Sigmoid colon (tissue), 3 donors: Measurements from ENCODE around the gene CRACR2A.

Experiments
- CTCF ChIP-seq, 4 experiments: fragments of 450-650 bp in 3 of 4; fragments of 200-600 bp in 1 of 4; IDR thresholded peaks; one replicate each; pipeline ENCODE4 v1.5.1; 2016 to 2019; ENCODE audit warnings: antibody characterized with exemption in 4 of 4, mild to moderate bottlenecking in 3 of 4, moderate library complexity in 2 of 4
- POLR2A ChIP-seq, 2 donors: fragments of 450-650 bp; IDR thresholded peaks; one replicate each; pipeline ENCODE4 v1.6.1; 2016; ENCODE audit warnings: antibody characterized with exemption in 2 of 2, mild to moderate bottlenecking in 2 of 2, moderate library complexity in 2 of 2

- TF ChIP-seq POLR2A (IDR thresholded peaks at IDR 0.05) = no peak
- TF ChIP-seq CTCF (IDR thresholded peaks at IDR 0.05) = no peak
Measured at GRCh38 chr12:3715999-3716398, 36.9 kb downstream of the CRACR2A start.
